ENCODE results near the gene CUBN. TPM values are rescaled to one million over a fixed set of nuclear protein-coding genes. Genes with fewer than 3 reads are reported as not detected.

The CUBN gene
- total RNA-seq, 1 donor from 2014 or later, result 0.89 TPM

DNA sequence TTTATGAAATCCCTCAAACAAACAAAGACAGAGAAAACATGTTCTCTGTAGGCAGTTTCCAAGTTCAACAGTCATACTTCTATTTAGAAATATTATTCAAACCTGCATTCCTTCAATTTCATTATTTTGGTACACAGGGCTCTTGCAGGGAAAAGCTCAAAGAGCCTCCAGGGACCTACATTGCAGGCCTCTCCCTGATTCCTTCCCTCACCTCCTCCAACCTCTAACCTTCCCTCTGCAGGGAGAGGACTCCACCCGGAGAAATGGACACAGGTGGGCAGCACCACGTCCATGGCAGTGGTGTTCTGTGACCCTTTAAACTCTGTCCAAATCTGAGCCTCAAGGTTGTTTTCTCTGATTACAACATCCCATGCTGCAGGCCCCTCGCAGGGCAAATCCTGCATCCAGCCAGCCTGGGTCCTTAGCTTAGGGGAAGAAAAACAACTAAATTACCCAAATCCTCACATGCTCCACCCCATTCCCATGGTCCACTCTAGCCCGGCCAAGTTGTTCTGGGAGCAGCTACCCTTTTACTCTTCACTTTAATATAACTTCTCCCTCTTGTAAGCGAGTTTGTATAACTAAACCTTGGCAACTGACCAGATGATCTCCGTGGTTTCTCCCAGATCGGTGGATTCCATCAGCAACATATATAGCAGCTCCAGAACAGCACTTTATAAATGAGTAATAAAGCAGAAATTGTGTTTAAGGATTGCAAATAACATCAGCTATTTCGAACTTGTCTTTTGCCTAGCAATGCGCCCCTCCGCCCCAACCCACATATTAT, 129.8 kb downstream of the CUBN start:
- intact Hi-C loops (cut with micrococcal nuclease), result loop anchor here (5.0 kb wide), 1 partner anchor 98 kb away; no protein-coding TSS in a partner anchor

GRCh38 chr10:16996530-16996964, 133.1 kb downstream of the CUBN start:
- intact Hi-C loops (cut with micrococcal nuclease), result no loop called here

DNA sequence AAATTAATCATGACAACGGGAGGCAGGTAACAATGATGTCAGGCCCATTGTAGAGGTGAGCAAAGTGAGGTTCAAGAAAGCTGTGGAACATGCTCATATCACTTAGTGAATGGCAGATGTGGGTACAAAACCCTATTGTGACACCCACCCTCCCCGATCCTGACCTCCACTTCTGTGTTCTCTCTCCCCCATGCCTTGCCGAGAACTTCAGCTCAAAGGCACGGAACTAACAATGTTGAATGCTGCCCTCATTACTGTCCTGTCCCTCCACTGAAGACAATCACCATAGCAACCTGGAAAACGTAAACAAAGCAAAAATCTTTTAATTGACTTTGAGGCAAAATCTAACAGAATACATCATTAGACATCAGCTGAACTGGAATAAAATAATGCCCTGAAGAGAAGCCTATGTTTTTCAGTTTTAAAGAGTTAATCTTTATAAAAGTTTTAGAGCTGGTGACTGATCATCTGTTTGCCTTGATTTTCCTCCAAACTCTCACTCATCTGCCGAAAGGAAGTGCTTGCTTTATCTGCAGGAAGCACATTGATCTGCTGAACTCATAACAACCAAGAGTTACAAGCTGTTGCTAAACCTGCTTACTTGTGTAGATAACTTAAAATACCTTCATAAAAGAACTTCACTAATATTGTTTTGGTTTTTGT, 133.6 kb downstream of the CUBN start:
- intact Hi-C loops (cut with micrococcal nuclease), result no loop called here

- intact Hi-C loops (cut with micrococcal nuclease), result no loop called here
These were observed 136.4 kb downstream of the CUBN start for GRCh38 chr10:16993186-16993585.

GRCh38 chr10:16992611-16993119, 136.9 kb downstream of the CUBN start:
- intact Hi-C loops (cut with micrococcal nuclease), result no loop called here

DNA sequence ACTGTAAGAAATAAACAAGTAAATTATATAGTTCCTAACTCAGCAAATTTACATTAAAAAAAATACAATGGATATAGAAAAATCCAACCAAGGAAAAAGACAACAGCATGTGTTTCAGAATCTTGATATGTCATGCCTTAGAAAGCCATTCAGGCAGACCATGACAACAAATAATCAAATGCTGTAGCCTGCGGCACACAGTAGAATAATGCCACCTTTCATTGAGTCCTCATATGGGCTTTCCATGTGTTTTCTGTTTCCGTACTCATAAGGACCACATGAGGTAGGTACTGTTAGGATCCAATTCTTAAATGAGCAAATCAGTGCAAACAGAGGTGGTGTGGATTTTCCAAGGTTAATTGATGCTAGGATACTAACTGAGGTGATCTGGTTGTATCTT, 138.6 kb downstream of the CUBN start:
- intact Hi-C loops (cut with micrococcal nuclease), result no loop called here

DNA sequence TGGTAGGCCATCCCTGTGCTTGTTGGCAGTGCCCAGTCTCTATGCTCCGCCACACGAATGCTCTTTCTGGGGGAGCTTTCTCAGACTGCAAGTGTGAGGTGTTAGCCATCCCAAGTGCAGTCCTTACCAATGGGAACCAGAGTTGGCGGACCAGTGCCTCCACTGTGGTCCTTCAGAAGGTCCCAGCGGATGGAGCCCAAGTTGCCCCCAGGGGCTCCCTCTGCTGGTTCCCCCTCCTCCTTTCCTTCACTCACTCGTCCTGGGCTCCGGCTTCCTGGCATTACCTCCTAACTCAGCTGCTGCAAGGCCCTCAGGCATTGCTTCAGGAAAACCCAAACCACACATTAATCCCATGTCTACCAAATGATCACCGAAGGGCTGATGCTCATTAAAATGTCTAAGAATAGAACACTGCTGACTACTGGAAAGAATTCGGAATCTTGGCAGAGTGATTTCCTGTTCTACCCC, 139.8 kb downstream of the CUBN start:
- intact Hi-C loops (cut with micrococcal nuclease), result no loop called here

DNA sequence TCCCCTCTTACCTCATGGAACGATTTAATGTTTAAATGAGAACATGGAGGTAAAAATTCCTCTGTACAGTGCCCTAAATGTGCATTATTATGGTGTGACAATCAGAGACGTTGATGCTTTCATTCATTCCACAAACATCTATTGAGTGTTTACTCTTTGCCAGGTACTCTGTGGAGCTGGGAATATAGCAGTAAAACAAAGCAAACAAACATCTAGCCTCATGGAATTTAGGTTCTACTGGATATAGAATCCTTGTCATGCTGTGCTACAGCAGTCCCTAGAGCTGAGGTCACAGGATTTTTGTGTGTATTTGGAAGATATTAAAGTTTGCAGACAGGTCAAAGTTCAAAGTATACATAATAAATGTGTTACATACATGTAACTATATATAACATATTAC, 140.7 kb downstream of the CUBN start:
- intact Hi-C loops (cut with micrococcal nuclease), result no loop called here

GRCh38 chr10:16987976-16988610, 141.5 kb downstream of the CUBN start:
- intact Hi-C loops (cut with micrococcal nuclease), result no loop called here

GRCh38 chr10:16987206-16987621, 142.4 kb downstream of the CUBN start:
- intact Hi-C loops (cut with micrococcal nuclease), result no loop called here

DNA sequence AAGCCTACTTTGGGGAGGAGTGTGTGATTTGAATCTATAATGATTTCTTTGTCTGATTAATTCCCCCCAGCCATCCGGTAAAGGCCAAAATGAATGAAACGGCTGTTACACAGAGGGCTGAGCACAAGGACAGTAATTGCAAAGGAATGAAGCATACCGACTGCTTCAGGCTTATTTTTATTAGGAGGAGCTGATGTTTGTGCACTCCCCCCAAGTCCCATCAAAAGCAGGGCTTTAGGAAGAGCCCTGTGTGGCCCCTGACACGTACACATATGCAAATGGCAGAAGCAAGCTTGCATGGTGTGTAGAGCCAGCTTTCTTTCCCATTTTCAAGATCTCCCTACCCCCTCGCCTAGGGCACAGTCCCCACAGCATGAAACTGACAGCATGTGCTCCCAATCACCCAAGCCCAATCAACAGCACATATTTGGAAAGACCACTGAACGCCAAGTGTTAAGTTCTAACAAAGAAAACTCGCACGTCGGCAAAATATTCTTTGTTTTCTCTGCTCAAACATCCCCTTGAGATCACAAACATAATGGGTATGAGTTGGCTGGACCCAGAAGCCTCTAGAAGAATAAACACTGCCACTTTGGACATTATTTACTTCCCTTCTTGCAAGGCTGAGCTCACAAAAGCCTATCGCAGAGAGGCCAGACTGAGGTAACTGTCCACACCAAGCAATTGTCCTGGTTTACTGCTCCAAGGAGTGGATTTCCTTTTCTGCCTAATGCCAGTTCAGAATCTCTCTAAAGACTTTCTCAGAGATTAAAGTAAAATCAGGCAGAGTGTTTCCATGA, 143.0 kb downstream of the CUBN start:
- intact Hi-C loops (cut with micrococcal nuclease), result no loop called here

DNA sequence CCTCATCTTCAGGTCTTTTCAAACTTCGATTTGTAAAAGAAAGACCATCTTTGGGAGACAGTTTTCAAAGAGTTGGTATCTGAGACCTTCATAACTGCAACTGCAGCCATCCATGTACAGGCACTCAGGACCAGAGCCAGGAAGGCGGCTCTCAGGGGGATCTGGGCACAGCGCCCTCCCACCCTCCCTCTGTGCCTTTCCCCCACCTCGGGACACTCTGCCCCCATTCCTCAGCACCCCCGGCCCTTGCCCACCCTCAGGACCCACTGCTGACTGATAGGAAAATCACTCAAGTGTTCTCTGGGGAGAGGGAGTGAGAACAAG, 143.6 kb downstream of the CUBN start:
- intact Hi-C loops (cut with micrococcal nuclease), result no loop called here

GRCh38 chr10:16984242-16984641, 145.4 kb downstream of the CUBN start:
- intact Hi-C loops (cut with micrococcal nuclease), result no loop called here

DNA sequence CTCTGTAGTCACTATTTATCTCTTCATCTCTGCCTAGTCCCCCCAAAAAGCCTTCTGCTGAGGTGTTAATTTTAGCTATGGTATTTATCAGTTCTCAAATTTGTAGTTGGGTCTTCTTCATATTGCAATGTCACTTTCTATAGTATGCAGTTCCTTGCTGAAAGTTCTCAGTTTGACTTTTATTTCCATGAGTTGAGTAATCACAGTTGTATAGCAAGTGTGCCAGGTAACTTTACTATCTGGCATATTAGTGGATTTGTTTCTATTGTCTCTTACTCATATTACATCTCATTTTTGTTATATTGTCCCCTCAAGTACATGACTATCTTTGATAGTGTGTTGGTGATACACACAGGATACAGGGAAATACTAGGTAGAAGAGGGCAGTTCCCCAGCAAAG, 152.8 kb downstream of the CUBN start:
- intact Hi-C loops (cut with micrococcal nuclease), result no loop called here

GRCh38 chr10:16975188-16975587, 154.4 kb downstream of the CUBN start:
- intact Hi-C loops (cut with micrococcal nuclease), result no loop called here

DNA sequence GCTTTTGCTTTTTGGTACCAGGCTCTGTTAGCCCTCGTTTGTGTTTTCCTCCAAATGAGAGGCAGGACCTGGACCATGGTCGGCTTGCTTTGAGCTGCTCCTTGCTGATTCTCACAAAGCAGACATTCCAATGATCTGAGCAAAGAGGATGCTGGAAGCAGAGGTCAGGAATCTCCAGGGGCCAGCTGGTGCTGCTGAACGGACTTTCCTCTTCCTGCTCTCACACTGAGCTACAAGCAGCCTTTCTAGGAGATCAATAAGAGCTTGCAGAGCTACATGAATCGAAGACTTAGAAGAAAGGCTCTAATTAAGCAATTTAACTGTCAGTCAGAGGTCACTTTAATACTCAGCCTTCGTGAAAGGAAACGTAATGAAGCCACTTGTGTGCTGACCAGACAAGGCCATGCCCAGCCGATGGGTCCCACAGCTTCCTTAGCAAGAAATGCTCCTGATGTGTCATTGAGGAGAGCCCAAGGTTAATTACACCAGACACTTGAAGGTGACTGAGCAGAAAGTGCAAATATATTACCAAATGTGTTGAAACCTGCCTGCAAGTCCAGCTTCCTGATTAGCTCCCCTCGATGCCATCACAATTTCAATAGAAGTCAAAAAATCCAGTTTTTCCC, 161.1 kb downstream of the CUBN start:
- intact Hi-C loops (cut with micrococcal nuclease), result no loop called here

DNA sequence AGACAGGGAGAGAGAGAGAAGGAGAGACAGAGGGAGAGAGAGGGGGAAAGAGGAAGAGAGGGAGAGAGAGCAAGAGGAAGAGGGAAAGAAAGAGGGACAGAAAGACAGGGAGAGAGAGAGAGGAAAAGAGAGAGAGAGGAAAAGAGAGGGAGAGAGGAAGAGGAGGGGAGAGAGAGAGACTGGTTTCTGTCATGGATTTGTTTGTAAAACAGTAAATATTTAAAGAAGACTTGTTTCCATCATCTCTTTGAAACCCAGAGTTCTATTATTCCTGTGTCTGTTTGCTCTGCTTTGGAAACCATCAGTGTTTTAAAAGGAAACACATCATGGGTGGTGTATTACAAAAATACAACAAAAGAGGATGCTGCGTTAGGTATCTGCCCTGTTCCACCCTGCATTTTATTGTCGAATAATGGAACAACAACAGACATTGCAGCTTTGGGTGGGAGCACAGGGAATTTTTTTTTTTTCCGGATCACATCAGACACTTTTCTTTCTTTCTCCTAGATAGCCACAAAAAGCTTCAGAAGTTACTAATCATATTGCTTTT, 161.7 kb downstream of the CUBN start:
- intact Hi-C loops (cut with micrococcal nuclease), result no loop called here

- intact Hi-C loops (cut with micrococcal nuclease), result no loop called here
These were observed 162.4 kb downstream of the CUBN start for GRCh38 chr10:16966991-16967865.

DNA sequence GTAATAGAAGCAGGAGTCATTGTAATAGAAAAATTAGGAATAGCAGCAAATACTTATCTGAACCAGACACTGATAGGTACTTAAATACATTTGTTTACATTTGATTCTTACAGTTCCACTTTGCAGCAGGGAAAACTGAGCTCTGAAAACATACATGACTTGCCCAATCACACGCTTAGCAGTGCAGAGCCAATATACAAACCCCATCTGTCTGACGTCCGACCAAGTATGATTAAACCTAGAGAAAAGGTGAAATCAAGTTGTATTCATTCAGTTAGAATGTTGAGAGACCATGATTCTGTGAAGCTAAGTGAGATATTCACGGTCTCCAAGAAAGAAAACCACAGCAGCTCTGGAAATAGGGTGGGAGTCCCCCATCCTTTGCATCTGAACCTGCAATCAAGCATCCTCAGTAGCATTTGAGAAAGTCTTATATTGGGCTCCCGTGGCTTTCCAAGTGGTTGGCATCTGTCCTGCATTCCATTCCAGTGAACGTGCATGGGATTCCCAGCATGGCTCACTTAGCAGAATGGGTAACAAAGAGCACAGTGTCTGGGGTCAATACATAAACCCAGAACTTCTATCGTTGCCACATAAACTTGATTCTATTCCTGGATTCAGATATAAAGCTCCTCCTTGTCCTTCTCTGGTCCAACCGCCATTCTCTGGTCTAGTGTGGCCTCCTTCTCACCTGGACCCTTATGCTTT, 163.7 kb downstream of the CUBN start:
- intact Hi-C loops (cut with micrococcal nuclease), result no loop called here
